HG03558 (cell line): Measurements from ENCODE around the gene AUTS2.

Source experiments
- ATAC-seq: cut with Tn5 transposase; IDR thresholded peaks from one replicate; pipeline ENCODE4 v1.9.1; 2021; ENCODE audit warnings: moderate number of reproducible peaks; ENCODE audit not compliant: unreplicated experiment; ENCODE audit errors: extremely low read depth

Gene AUTS2

DNA sequence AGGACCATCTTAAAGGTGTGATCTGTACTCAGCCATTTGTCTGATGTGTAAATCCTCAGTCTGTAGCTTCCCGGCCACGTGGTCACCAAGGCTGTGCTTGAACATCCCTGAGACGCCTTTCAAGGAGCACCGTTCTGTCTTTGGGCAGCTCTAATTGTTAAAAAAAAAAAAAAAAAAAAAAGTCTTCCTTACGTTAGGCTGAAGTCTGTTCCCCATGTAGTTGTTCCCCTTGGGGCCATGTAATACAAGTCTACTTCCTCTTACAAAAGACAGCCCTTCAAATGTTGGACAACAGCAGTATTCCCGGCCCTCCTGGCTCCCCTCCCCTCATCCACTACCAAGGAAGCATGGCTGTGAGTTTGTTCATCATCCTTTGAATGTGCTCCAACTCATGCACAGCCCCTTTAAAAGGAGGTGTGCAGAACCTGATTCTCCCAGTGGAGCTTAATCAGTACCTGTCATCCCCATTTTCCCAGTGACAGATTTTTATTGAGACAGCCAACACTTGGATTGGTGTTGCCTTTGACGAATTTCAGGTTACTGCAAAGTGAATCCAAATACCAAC, 1141.5 kb downstream of the AUTS2 start:
- ATAC-seq = no peak

GRCh38 chr7:70741666-70742065, 1143.4 kb downstream of the AUTS2 start:
- ATAC-seq = no peak

GRCh38 chr7:70743531-70744325, 1145.5 kb downstream of the AUTS2 start:
- no peak for ATAC-seq

DNA sequence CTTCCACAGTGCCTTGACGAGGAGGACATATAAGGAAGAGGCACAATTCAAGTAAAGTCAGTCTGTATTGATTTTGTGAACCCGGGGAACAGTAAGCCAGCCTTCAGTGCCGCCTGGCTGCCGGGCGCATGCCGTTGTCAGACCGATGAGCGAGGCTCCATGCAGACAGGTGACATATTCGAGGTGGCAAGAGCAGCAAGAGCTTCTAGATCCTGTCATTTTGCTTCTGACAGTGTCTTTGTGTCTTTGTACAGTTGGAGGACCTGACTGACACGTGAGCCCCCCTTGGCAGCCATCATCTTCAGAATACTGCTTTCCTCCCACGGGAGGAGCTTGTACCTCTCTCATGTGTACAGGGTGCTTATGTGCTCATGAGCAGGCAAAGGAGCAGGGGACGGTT, 1146.2 kb downstream of the AUTS2 start:
- ATAC-seq = no peak

- no peak for ATAC-seq
These were observed 1151.6 kb downstream of the AUTS2 start for GRCh38 chr7:70749831-70750230.

GRCh38 chr7:70751895-70752294, 1153.6 kb downstream of the AUTS2 start:
- no peak for ATAC-seq

DNA sequence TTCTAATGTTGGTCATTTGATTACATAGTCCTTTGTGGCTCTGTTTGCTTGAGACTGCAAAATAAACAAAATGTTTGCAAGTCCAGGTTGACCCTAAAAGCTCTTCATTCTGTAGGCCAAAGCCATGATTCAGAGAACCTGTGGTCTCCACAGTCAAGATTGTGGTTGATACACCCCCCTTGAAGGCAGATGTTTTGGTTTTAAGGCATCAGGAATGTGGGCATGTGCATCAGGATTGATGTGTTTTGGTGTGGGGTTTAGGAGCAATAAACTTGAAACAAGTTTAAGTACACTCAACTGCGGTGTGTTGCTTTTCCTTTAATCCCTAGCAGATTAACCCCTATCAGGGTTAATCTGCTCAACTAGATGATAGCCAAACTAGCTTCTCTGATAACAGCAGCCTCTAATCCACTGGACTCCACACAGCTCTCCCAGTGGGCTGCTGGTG, 1154.5 kb downstream of the AUTS2 start:
- no peak for ATAC-seq

DNA sequence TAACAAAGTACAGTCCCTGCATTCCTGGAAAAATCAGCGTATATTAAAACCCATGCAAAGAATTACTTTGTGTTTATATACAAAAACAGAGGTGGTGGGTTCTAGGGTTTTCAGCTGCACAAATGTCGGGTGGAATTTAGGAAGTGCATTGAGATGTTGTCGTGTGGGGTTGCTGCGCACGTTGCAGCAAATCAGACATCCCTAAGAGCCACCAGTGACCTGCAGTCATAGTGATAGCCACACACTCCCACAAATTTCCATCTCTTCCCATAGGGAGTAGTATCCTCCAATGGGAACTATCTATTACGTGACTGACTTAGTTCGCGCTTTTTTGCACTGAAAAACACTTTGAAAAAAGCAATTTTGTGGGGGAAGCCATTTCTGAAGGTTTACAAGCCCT, 1158.5 kb downstream of the AUTS2 start:
- ATAC-seq = no peak

DNA sequence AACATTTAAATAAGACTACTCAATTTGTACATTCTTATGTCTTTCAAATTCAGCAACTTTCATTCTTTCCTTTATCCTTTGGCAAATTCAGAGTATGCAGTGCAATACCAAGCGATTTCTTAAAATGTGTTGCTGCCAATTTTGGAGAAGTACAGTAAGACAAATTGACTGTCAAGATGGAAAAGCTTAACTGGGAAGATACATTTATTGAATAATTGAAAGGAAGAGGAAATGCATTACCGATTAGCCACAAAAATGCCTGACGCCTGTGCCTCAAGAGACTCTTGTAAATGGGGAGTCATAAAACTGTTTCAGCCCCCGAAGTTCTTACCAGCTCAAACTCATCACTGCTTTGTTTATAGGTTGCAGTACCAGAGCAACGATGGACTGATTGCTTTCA, 1160.4 kb downstream of the AUTS2 start:
- no peak for ATAC-seq

GRCh38 chr7:70759674-70760073, 1161.4 kb downstream of the AUTS2 start:
- ATAC-seq = no peak

GRCh38 chr7:70761711-70762328, 1163.5 kb downstream of the AUTS2 start:
- no peak for ATAC-seq

DNA sequence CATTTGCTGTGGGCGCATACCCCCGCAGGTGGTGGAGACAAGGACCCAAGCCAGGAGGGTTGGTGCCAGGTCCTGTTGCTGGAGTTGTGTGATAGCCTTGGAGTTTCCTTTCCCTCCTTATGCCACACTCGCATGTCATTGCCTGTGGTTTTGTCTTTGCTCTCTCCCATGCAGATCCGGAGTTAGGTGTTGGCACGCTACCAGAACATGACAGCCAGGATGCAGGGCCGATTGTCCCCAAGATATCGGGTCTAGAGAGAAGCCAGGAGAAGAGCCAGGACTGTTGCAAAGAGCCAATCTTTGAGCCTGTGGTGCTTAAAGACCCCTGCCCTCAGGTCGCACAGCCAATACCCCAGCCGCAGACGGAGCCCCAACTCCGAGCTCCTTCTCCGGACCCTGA, 1164.4 kb downstream of the AUTS2 start:
- no peak for ATAC-seq

GRCh38 chr7:70763961-70764691, 1165.9 kb downstream of the AUTS2 start:
- peak; percentile 84 for ATAC-seq

GRCh38 chr7:70764701-70765208, 1166.5 kb downstream of the AUTS2 start:
- no peak for ATAC-seq

DNA sequence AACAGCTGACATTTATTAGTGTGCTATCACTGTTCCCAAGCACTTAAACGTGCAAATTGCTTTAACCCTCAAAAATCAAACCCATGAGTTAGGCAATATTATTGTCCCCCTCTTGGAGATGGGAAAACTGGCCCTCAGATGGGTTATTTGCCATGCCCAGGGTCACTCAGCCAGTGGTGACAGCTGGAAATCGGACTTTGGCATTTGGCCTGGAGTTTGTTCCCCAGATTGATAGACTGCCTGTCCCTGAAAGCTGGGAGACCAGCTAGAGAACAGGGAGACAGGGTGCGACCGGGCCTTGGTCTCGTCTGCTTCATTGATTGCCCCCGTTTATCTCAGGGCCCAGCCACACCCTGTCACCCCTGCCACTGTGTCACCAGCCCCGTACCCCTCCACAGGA, 1167.4 kb downstream of the AUTS2 start:
- ATAC-seq = no peak

DNA sequence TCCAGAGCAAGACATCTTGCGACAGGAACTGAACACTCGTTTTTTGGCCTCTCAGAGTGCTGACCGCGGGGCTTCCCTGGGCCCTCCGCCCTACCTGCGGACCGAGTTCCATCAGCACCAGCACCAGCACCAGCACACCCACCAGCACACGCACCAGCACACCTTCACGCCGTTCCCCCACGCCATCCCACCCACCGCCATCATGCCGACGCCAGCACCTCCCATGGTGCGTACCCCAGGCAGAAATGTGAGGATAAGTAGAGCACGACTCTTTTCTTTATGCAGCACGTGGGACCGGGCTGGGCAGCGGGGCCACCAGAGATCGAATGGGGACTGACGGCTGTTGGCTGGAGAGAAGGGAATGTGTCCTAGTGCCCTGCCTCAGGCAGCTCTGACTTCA, 1167.8 kb downstream of the AUTS2 start:
- no peak for ATAC-seq

DNA sequence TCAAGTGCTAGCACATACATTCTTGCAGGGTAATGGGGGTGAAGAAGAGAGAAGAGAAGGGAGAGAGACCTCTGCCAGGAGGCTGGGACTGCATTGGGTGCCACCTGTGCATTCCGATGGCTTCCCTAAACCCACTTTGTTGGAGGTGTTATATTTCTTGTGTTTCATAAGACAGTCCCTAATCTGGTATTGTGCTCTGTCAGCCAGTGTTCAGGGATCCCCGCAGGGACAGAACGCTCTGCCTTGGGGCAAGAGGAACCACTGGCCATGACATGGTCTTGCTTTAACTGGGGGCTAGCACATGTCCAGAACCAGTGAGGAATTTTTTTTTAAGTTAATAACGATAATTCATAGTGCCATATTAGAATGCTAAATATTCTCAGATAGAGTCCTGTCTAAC, 1168.4 kb downstream of the AUTS2 start:
- ATAC-seq = no peak

GRCh38 chr7:70770154-70770553, 1171.9 kb downstream of the AUTS2 start:
- no peak for ATAC-seq

DNA sequence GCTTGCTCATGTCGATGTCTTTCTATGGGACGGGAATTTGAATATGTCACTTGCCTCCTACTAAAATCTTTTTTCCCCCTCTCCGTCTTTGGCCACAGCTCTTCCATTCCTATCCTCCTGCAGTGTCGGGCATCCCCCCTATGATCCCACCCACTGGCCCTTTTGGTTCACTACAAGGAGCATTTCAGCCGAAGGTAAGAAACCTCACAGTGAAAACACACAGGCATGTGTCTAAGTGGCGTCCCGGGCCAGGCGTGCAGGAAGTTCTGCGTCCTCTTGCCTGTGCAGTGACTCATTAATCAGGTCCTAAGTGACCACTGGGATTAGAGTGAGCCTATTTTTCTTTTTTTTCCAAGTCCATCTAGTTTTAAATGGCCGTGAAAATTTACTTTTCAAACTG, 1173.2 kb downstream of the AUTS2 start:
- no peak for ATAC-seq

DNA sequence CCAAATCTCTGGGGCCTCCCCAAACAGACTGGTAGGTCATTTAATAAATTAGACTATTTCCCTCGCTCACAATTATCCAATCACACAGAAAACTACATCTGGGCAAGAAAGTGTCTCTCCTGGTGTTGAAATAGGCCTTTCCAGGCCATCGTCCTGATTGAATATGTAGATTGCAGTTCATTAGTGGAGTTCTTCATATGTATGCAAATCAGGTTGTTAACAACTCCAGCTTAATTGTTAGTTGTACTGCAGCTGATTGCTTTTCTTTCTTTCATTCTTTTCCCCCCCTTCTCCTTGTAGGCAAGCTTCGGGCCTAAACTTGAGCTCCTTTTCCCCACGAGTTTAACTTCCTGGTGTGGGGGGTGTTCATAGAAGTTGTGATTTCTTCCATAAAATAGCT, 1174.6 kb downstream of the AUTS2 start:
- ATAC-seq = no peak

- no peak for ATAC-seq
These were observed 1175.1 kb downstream of the AUTS2 start for GRCh38 chr7:70773406-70773805.
